ENCODE data around the gene TBL1X.

DNA sequence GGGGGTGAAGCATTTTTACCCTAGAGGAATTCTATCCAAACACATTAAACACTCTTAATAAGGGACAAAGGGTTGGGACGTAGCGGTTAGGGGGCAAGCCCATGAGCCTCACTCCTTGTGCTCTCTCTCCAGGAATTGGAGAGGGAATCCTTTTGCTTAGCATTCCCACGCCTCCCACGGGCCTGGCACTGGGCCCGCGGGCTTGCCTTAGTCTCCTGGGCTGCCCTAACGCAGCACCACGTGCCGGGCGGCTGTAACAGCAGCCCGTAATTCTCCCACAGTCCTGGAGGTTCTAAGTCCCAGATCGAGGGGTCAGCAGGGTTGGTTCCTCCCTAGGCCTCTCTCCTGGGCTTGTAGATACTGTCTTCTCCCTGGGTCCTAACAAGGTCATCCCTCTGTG lies 67.5 kb downstream of the TBL1X start:
- TF ChIP-seq CTCF (conservative IDR thresholded peaks at IDR 0.05; ENCODE audit: low read length) (no peak), EZH2phosphoT487 (IDR thresholded peaks at IDR 0.05; ENCODE audit: borderline replicate concordance, low read depth, low read length) (no peak)

Measured in OCI-LY7 (cell line).